Glomerular endothelial cell (primary cell): ENCODE measurements around the gene NPHP3. TPM values are rescaled to one million over a fixed set of nuclear protein-coding genes. Genes with fewer than 3 reads are reported as not detected.
"Not testable (repeated sequence)": the region's sequence is repeated elsewhere in the genome, so short reads cannot be mapped to it uniquely, and the experiment has no call there.

Source experiments
- DNase-seq: peaks from one replicate; pipeline ENCODE4 v3.0.0-alpha.2; 2011; ENCODE audit warnings: low read depth, low spot score; ENCODE audit errors: extremely low read depth
- total RNA-seq: library from RNA; depleted of rRNA; stranded (reverse); fragments of >200 nt; gene quantifications from 2 replicates; pipeline ENCODE4 v1.2.3, GENCODE V29; 2015

Gene NPHP3
- total RNA-seq, 1 donor from 2014 or later, result 34.5 TPM

DNA sequence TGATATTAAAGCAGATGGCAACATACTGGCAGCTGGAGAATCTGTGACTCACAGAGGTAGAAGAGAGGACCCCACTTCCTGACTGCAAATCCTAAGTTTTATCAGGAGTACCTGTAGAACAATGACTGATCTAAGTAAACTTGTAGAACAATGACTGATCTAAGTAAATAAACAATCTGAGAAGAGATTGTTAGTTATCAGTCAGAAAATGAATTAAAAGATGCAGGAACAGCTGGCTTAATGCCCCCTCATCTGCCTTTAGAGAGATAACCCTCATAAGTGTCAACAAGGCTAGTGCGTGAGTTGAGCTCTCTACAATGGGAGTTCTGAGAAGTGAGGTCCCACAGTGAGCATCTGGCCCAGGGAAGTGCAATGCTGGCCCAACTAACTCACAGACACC, 77.2 kb downstream of the NPHP3 start:
- no peak for DNase-seq

DNA sequence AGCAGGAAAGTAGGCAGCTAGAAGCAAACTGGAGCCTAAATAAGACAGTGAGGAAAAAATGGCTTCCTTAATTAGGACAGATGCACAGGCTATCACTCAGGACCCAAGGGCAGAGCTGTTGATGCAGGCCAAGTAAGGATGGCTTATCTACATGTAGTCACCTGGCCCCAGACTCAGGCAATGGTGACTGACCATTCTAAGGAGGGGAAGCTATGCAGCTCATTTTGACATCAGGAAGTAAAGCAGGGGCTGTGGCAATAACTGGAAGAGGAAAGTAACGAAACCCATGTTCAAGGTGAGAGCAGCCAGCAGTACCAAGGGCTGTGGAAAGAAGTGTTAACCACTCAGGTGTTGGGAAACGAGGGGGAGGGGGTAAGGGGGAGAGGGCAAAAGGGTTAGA, 78.8 kb downstream of the NPHP3 start:
- DNase-seq, result no peak

DNA sequence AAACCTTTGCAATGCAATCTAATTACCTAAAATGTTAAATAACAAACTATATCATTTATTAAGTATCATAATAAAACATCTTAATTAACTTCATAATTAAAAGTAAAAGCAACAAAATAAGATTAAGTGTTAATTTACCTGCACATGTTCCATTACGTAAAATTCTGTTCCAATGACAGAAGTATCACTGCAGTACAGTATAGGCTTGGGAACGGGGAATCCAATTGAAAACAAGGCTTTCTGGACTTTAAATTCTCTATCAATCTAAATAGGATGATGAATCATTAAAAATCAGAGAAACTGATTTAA, 79.7 kb downstream of the NPHP3 start:
- DNase-seq, result no peak

DNA sequence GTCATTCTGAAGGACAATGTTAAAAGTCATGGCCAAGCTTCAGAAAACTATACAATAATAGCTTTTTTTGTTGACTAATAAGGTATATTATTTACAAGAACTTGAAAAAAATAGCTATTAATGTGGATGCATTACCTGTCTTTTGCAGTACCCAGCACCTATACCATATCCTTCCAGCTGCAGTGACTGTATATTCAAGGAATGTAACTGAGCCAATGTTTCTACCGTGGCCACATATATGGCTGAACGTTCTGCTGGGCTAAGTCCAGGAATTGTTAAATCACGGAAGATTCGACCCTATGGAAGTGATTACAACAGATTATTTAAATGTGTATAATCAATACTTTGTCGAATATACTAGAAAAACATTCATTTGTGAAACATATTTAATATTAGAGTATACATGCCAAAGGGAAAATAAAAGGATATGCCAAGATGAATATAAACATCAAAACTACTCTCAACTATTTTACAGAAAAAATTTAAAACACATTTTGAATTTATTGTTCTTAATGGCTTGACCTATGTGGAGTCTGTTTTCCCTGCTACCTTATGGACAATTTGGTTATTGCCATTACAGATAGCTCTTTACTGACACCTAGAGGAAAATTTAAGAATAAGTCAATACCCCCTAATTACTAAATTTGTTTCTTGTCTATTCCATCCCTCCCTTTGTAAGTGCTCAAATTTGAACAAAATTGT, 80.2 kb downstream of the NPHP3 start:
- DNase-seq, result no peak

DNA sequence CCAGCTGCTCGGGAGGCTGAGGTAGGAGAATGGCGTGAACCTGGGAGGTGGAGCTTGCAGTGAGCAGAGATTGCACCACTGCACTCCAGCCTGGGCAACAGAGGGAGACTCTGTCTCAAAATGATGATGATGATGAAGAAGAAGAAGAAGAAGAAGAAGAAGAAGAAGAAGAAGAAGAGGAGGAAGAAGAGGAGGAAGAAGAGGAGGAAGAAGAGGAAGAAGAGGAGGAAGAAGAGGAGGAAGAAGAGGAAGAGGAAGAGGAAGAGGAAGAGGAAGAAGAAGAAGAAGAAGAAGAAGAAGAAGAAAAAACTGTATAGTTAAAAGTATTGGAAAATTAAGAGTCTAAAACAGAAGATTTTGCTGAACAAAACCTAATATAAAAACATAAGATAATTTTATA, 80.8 kb downstream of the NPHP3 start:
- not testable (repeated sequence) for DNase-seq

DNA sequence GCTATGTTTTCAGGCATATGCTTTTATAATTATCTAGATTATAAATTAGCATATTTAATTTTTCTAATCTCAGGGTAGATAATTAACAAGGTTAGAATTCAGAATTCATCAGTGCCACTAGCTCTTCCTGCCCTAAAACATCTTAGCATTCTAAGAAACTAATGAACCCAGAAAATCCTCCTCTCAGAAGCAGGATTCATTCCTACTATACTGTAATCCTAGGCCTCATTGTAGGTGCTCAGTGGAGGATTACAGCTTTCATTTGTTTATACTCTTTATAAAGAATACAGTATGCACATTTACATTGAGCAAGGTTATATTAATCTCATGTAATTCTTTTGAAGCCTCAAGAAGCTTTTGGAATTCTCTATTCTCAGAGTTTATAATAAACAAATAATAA, 83.5 kb downstream of the NPHP3 start:
- no peak for DNase-seq

DNA sequence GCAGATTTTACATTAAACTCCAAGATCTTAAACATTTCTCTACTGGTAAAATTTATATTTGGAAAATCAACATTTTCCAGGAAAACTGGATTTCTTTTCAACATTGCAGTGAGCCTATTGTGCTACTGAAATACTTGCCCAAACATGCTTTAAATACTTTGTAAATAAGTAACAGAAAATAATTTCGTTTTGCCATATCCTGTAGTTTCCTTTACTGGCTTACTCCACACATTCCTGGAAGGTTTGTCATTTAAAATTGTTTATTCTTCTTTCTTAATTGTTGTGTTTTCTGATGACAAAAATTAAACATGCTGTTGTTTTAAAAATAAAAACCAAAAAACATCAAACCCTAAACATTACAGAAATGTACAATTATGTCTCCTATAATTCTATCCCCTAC, 84.6 kb downstream of the NPHP3 start:
- DNase-seq, result no peak

DNA sequence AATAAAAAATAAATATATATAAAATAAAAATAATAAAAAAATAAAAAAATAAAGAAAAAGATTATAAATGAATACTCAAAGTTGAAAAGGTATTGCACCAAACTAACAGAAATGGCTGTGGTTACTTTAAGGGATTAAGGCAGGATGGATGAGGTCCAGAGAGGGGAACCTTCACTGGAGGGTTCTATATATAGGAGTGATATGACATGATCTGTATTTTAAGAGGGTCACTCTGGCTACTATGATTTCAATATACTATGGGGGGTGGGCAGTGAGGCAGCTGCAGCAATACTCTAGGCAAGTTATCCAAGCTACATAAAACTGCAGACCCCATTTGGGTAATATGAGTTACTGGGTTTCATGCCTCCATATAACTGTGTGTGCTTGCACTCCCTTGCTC, 87.2 kb downstream of the NPHP3 start:
- DNase-seq, result no peak

Other genes with a start within 250 kb of the NPHP3 start
- 0.58 and 0.64 TPM in 2 replicates for gene ACKR4, start 125.1 kb downstream of the NPHP3 start, total RNA-seq
- gene ACAD11, start 62.6 kb downstream of the NPHP3 start, total RNA-seq, result 13.2 and 19.8 TPM in 2 replicates
- 17.7 and 26.7 TPM in 2 replicates for gene UBA5, start 62.1 kb downstream of the NPHP3 start, total RNA-seq